IMR-90 (cell line): ENCODE measurements around the gene ADGRF1. TPM values are rescaled to one million over a fixed set of nuclear protein-coding genes. Genes with fewer than 3 reads are reported as not detected.
A peak's percentile ranks its signal among the peaks of the same experiment; 100 is the strongest.

Experiments
- ATAC-seq: fragments of 200-7000 bp; cut with Tn5 transposase; 2 replicates; pipeline ENCODE4 v1.9.1; 2020; ENCODE audit warnings: low read depth, mild to moderate bottlenecking, moderate library complexity
- BruUV-seq: library from RNA; stranded (reverse); fragments of 400-500 nt; replicated peaks from 2 replicates; lab custom pipeline; 2021; lab: Mats Ljungman, UMichigan
- CTCF ChIA-PET: fragments of 300-600 bp; formaldehyde crosslinking; extraction: SDS; loops from one replicate; lab custom pipeline; 2021; ENCODE audit warnings: antibody characterized with exemption; lab: Yijun Ruan, JAX
- POLR2A ChIA-PET: fragments of 300-600 bp; sonication (Branson Sonifier 250); formaldehyde crosslinking; loops from one replicate; lab custom pipeline; 2022; ENCODE audit warnings: antibody characterized with exemption; ENCODE audit not compliant: unreplicated experiment; lab: Charles Lee
- DNase-seq: peaks from one replicate; pipeline ENCODE4 v3.0.0; 2013
- H2AFZ ChIP-seq: replicated peaks from 2 replicates; pipeline ENCODE3; 2013; ENCODE audit warnings: low read length, mild to moderate bottlenecking; ENCODE audit not compliant: poor library complexity
- H2AK5ac ChIP-seq: 2 replicates; pipeline ENCODE4 v1.6.1; 2013; ENCODE audit warnings: low read depth, low read length, inconsistent platforms
- H2AK9ac ChIP-seq: replicated peaks from 2 replicates; pipeline ENCODE3; 2013; ENCODE audit warnings: mild to moderate bottlenecking, low read depth, low read length, moderate library complexity; ENCODE audit not compliant: poor library complexity
- H2BK120ac ChIP-seq: 2 replicates; pipeline ENCODE4 v1.6.1; 2013; ENCODE audit warnings: low read depth, low read length, inconsistent platforms
- H2BK15ac ChIP-seq: 3 replicates; pipeline ENCODE4 v1.6.1; 2013; ENCODE audit warnings: low read depth, low read length, inconsistent platforms
- H2BK20ac ChIP-seq: 2 replicates; pipeline ENCODE4 v1.6.1; 2013; ENCODE audit warnings: low read depth, mild to moderate bottlenecking, inconsistent platforms, low read length, moderate library complexity
- H2BK5ac ChIP-seq: 2 replicates; pipeline ENCODE4 v1.6.1; 2013; ENCODE audit warnings: mild to moderate bottlenecking, low read depth, low read length, inconsistent platforms; ENCODE audit not compliant: poor library complexity, severe bottlenecking
- H3K14ac ChIP-seq: replicated peaks from 2 replicates; pipeline ENCODE4 v1.6.1; 2013; ENCODE audit warnings: low read depth, low read length, inconsistent platforms
- H3K18ac ChIP-seq: 2 replicates; pipeline ENCODE4 v1.6.1; 2013; ENCODE audit warnings: low read depth, low read length, control low read depth
- H3K23ac ChIP-seq: 2 replicates; pipeline ENCODE4 v1.6.1; 2013; ENCODE audit warnings: low read depth, low read length, inconsistent platforms
- H3K27ac ChIP-seq: 2 replicates; pipeline ENCODE4 v1.5.1; 2013; ENCODE audit warnings: mild to moderate bottlenecking, control low read depth, low read length; ENCODE audit not compliant: insufficient read depth
- H3K27me3 ChIP-seq: 2 replicates; pipeline ENCODE4 v1.6.1; 2013; ENCODE audit warnings: low read length; ENCODE audit not compliant: control insufficient read depth, insufficient read depth
- H3K36me3 ChIP-seq: 2 replicates; pipeline ENCODE4 v1.6.1; 2013; ENCODE audit warnings: low read length, mixed read lengths; ENCODE audit not compliant: control insufficient read depth, insufficient read depth
- H3K4ac ChIP-seq: 2 replicates; pipeline ENCODE4 v1.6.1; 2013; ENCODE audit warnings: low read depth, low read length, inconsistent platforms
- H3K4me1 ChIP-seq: 2 replicates; pipeline ENCODE4 v1.6.1; 2013; ENCODE audit warnings: low read length, mixed read lengths; ENCODE audit not compliant: control insufficient read depth, insufficient read depth
- H3K4me2 ChIP-seq: 2 replicates; pipeline ENCODE4 v1.6.1; 2013; ENCODE audit warnings: low read depth, mild to moderate bottlenecking, control low read depth, low read length, moderate library complexity
- H3K4me3 ChIP-seq: 2 replicates; pipeline ENCODE4 v1.5.1; 2013; ENCODE audit warnings: low read depth, mild to moderate bottlenecking, control low read depth, low read length, moderate library complexity; ENCODE audit not compliant: insufficient read depth
- H3K56ac ChIP-seq: 2 replicates; pipeline ENCODE4 v1.6.1; 2013; ENCODE audit warnings: low read length, inconsistent platforms; ENCODE audit not compliant: insufficient read depth; ENCODE audit errors: extremely low read depth
- H3K79me1 ChIP-seq, 2 experiments: 2 replicates each; pipeline ENCODE4 v1.6.1; 2013; ENCODE audit warnings: low read length in 2 of 2, inconsistent platforms in 1 of 2, low read depth in 1 of 2
- H3K9ac ChIP-seq: 2 replicates; pipeline ENCODE4 v1.6.1; 2013; ENCODE audit warnings: low read depth, low read length, control low read depth
- H3K9me1 ChIP-seq: 2 replicates; pipeline ENCODE4 v1.6.1; 2013; ENCODE audit warnings: low read length, inconsistent platforms; ENCODE audit not compliant: insufficient read depth
- H3K9me3 ChIP-seq: 2 replicates; pipeline ENCODE4 v1.6.1; 2013; ENCODE audit warnings: low read length; ENCODE audit not compliant: control insufficient read depth, insufficient read depth
- H4K20me1 ChIP-seq: 2 replicates; pipeline ENCODE4 v1.6.1; 2013; ENCODE audit warnings: low read length, inconsistent platforms; ENCODE audit not compliant: insufficient read depth
- H4K5ac ChIP-seq: 2 replicates; pipeline ENCODE4 v1.6.1; 2013; ENCODE audit warnings: mild to moderate bottlenecking, low read depth, low read length, control low read depth
- H4K8ac ChIP-seq, 2 experiments: 2 replicates each; pipeline ENCODE4 v1.6.1; 2013; ENCODE audit warnings: low read depth in 2 of 2, low read length in 2 of 2, control low read depth in 1 of 2, inconsistent platforms in 1 of 2
- H4K91ac ChIP-seq: 2 replicates; pipeline ENCODE4 v1.6.1; 2013; ENCODE audit warnings: low read depth, low read length, inconsistent platforms; ENCODE audit not compliant: insufficient read depth
- CEBPB ChIP-seq: IDR thresholded peaks from 2 replicates; pipeline ENCODE4 v1.6.1; 2012; ENCODE audit warnings: low read depth, low read length, improper control_type of control experiment
- CHD1 ChIP-seq: IDR thresholded peaks from 2 replicates; pipeline ENCODE4 v1.6.1; 2012; ENCODE audit warnings: low read depth, low read length, improper control_type of control experiment
- FOS ChIP-seq: fragments of 150-350 bp; IDR thresholded peaks from 2 replicates; pipeline ENCODE4 v1.6.1; 2016; ENCODE audit warnings: low read depth, low read length
- MAFK ChIP-seq: IDR thresholded peaks from 2 replicates; pipeline ENCODE4 v1.6.1; 2012; ENCODE audit warnings: low read depth, low read length, improper control_type of control experiment
- MAZ ChIP-seq: IDR thresholded peaks from 2 replicates; pipeline ENCODE4 v1.6.1; 2012; ENCODE audit warnings: low read depth, mild to moderate bottlenecking, low read length, improper control_type of control experiment, moderate library complexity, borderline replicate concordance
- MXI1 ChIP-seq: IDR thresholded peaks from 2 replicates; pipeline ENCODE4 v1.6.1; 2012; ENCODE audit warnings: low read depth, mild to moderate bottlenecking, low read length, moderate library complexity, borderline replicate concordance
- NFE2L2 ChIP-seq: fragments of 150-350 bp; IDR thresholded peaks from 2 replicates; pipeline ENCODE4 v1.6.1; 2016; ENCODE audit warnings: low read depth, mild to moderate bottlenecking, low read length
- POLR2A ChIP-seq: IDR thresholded peaks from 2 replicates; pipeline ENCODE4 v1.6.1; 2012; ENCODE audit warnings: mild to moderate bottlenecking, low read depth, low read length
- RAD21 ChIP-seq: IDR thresholded peaks from 2 replicates; pipeline ENCODE4 v1.6.1; 2012; ENCODE audit warnings: low read length, improper control_type of control experiment
- RCOR1 ChIP-seq: IDR thresholded peaks from 2 replicates; pipeline ENCODE4 v1.6.1; 2012; ENCODE audit warnings: mild to moderate bottlenecking, low read length, improper control_type of control experiment; ENCODE audit not compliant: insufficient replicate concordance
- SMC3 ChIP-seq: fragments of 150-350 bp; IDR thresholded peaks from 2 replicates; pipeline ENCODE4 v1.6.1; 2016; ENCODE audit warnings: low read depth, mild to moderate bottlenecking, antibody characterized with exemption, low read length, moderate library complexity
- WGBS, 2 experiments: methylation state at CpG; one replicate each; pipeline versions ENCODE4 v1.1.5 to v1.1.7; 2013; ENCODE audit warnings: missing lambda C conversion rate in 2 of 2; ENCODE audit not compliant: insufficient read length in 1 of 2; ENCODE audit errors: extremely low coverage in 2 of 2; 5-methylcytosine and 5-hydroxymethylcytosine counted together
- dilution Hi-C: fragments of 300-500 bp; cut with HindIII; formaldehyde crosslinking; loops from one replicate; pipeline ENCODE4 v1.14.3; 2018; ENCODE audit warnings: low sequenced_read_pairs; ENCODE audit not compliant: unreplicated experiment
- in situ Hi-C: fragments of 300-500 bp; cut with MboI; formaldehyde crosslinking; loops from 3 replicates; pipeline ENCODE4 v1.14.3; 2019; ENCODE audit warnings: low sequenced_read_pairs, inconsistent platforms, mixed read lengths
- intact Hi-C: fragments of 100-400 bp; cut with micrococcal nuclease; formaldehyde crosslinking; loops from 2 replicates; pipeline ENCODE4 v1.10.0; 2022
- polyA plus RNA-seq, 3 experiments: library from polyadenylated mRNA; depleted of rRNA; stranded (reverse); fragments of >200 nt; gene quantifications; 2 replicates each; pipeline ENCODE4 v1.2.3, GENCODE V29; 2012; ENCODE audit warnings: low replicate concordance in 1 of 3
- total RNA-seq: library from RNA; depleted of rRNA; stranded (reverse); fragments of >200 nt; gene quantifications from 2 replicates; pipeline ENCODE4 v1.2.3, GENCODE V29; 2012
- TF ChIP-seq, protein P1 (sequence below): conservative IDR thresholded peaks from 2 replicates; pipeline ENCODE4 v1.5.1; 2012; ENCODE audit warnings: mild to moderate bottlenecking, low read depth, low read length, improper control_type of control experiment
- TF ChIP-seq, protein P2 (sequence below): fragments of 150-350 bp; IDR thresholded peaks from 2 replicates; pipeline ENCODE4 v1.6.1; 2017; ENCODE audit warnings: mild to moderate bottlenecking, antibody characterized with exemption, low read length, low read depth
- TF ChIP-seq, protein P3 (sequence below): fragments of 150-350 bp; IDR thresholded peaks from 2 replicates; pipeline ENCODE4 v1.6.1; 2016; ENCODE audit warnings: low read depth, mild to moderate bottlenecking, low read length, moderate library complexity, borderline replicate concordance

The ADGRF1 gene
- total and polyA plus RNA-seq, 2 of the 4 experiments (the other 2 are of a cell fraction): not detected

DNA sequence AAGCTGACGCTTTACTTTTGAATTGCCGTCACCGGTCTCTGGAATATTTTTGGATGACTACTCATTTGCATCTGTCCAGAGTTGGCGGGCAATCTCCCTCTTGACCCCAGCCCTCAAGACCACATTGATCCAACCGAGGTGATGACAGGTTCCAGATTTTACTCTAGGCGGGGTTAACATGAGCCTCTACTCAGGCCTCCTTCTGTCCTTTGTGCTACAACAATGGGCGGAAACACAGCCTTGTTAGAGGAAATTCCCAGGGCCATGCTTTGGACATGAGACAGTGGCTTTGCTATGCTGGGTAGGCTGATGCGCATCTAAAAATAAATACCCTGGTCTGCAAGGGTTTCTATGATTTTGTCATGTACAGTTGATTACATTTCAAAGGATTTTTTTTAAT, 93.4 kb downstream of the ADGRF1 start:
- Histone ChIP-seq H4K5ac (no peak overlapping the region), H2AK5ac (no peak overlapping the region), H3K9ac (no peak overlapping the region), H2BK120ac (no peak overlapping the region), H4K8ac (no peak overlapping the region), H3K14ac (no peak overlapping the region), H2AFZ (peak overlapping the region; percentile 5), H4K91ac (no peak overlapping the region), H3K27me3 (no peaks in the 10 kb centered on the region), H3K18ac (no peak overlapping the region), H2AK9ac (no peak overlapping the region), H2BK5ac (no peak overlapping the region), H3K4ac (no peak overlapping the region), H2BK15ac (no peak overlapping the region), H3K36me3 (no peaks in the 10 kb centered on the region), H3K4me3 (no peak overlapping the region), H2BK20ac (no peak overlapping the region), H4K20me1 (no peaks in the 10 kb centered on the region), H3K79me1 (no peaks in the 10 kb centered on the region), H3K9me3 (no peaks in the 10 kb centered on the region), H3K23ac (no peak overlapping the region), H3K4me2 (no peak overlapping the region), H3K56ac (no peak overlapping the region), H3K27ac (no peak overlapping the region), H3K4me1 (no peaks in the 10 kb centered on the region), H3K9me1 (no peaks in the 10 kb centered on the region; the same call in 1 of the 2 replicates)
- ChIA-PET CTCF (no interaction called here), POLR2A (no interaction called here)
- in situ Hi-C loops (no loop called here), dilution Hi-C loops (no loop called here), intact Hi-C loops (no loop called here)
- no peak for ATAC-seq
- TF ChIP-seq FOS (no peak), MXI1 (no peak), NFE2L2 (no peak), RCOR1 (no peak), POLR2A (no peak), RAD21 (no peak), CHD1 (no peak), CEBPB (no peak), MAZ (no peak), MAFK (no peak), SMC3 (no peak)
- TF ChIP-seq, protein P1, sequence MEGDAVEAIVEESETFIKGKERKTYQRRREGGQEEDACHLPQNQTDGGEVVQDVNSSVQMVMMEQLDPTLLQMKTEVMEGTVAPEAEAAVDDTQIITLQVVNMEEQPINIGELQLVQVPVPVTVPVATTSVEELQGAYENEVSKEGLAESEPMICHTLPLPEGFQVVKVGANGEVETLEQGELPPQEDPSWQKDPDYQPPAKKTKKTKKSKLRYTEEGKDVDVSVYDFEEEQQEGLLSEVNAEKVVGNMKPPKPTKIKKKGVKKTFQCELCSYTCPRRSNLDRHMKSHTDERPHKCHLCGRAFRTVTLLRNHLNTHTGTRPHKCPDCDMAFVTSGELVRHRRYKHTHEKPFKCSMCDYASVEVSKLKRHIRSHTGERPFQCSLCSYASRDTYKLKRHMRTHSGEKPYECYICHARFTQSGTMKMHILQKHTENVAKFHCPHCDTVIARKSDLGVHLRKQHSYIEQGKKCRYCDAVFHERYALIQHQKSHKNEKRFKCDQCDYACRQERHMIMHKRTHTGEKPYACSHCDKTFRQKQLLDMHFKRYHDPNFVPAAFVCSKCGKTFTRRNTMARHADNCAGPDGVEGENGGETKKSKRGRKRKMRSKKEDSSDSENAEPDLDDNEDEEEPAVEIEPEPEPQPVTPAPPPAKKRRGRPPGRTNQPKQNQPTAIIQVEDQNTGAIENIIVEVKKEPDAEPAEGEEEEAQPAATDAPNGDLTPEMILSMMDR: no peak
- TF ChIP-seq, protein P2, sequence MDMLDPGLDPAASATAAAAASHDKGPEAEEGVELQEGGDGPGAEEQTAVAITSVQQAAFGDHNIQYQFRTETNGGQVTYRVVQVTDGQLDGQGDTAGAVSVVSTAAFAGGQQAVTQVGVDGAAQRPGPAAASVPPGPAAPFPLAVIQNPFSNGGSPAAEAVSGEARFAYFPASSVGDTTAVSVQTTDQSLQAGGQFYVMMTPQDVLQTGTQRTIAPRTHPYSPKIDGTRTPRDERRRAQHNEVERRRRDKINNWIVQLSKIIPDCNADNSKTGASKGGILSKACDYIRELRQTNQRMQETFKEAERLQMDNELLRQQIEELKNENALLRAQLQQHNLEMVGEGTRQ: no peak
- TF ChIP-seq, protein P3, sequence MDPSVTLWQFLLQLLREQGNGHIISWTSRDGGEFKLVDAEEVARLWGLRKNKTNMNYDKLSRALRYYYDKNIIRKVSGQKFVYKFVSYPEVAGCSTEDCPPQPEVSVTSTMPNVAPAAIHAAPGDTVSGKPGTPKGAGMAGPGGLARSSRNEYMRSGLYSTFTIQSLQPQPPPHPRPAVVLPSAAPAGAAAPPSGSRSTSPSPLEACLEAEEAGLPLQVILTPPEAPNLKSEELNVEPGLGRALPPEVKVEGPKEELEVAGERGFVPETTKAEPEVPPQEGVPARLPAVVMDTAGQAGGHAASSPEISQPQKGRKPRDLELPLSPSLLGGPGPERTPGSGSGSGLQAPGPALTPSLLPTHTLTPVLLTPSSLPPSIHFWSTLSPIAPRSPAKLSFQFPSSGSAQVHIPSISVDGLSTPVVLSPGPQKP: no peak
- no peak for DNase-seq
- BruUV-seq: no TSS peak
- WGBS, 2 experiments: 90% methylated on average over 2 of the region's 8 CpGs; no CpG with 5 or more reads in 1 of the 2 experiments
